AG04449 (cell line): ENCODE measurements around the gene WNT5B.
"Not testable (repeated sequence)": the region's sequence is repeated elsewhere in the genome, so short reads cannot be mapped to it uniquely, and the experiment has no call there.

Experiments
- CTCF ChIA-PET: fragments of 350-600 bp; formaldehyde crosslinking; extraction: SDS; loops from one replicate; lab custom pipeline; 2021; ENCODE audit warnings: antibody characterized with exemption; lab: Yijun Ruan, JAX
- POLR2A ChIA-PET: fragments of 400-600, 350-600 bp; formaldehyde crosslinking; extraction: SDS; loops from one replicate; lab custom pipeline; 2020; ENCODE audit warnings: antibody characterized with exemption, inconsistent platforms; lab: Yijun Ruan, JAX
- DNase-seq: peaks from one replicate; pipeline ENCODE4 v3.0.0-alpha.2; 2010; ENCODE audit warnings: low read depth, low spot score
- H3K4me3 ChIP-seq: 2 replicates; pipeline ENCODE4 v1.5.1; 2011; ENCODE audit warnings: low read depth, mild to moderate bottlenecking, control low read depth, low read length
- CTCF ChIP-seq: IDR thresholded peaks from one replicate; pipeline ENCODE4 v1.5.1; 2011; ENCODE audit warnings: mild to moderate bottlenecking, moderate library complexity, low read length, control low read depth, inconsistent platforms; ENCODE audit not compliant: insufficient read depth; ENCODE audit errors: missing control alignments

Gene WNT5B

DNA sequence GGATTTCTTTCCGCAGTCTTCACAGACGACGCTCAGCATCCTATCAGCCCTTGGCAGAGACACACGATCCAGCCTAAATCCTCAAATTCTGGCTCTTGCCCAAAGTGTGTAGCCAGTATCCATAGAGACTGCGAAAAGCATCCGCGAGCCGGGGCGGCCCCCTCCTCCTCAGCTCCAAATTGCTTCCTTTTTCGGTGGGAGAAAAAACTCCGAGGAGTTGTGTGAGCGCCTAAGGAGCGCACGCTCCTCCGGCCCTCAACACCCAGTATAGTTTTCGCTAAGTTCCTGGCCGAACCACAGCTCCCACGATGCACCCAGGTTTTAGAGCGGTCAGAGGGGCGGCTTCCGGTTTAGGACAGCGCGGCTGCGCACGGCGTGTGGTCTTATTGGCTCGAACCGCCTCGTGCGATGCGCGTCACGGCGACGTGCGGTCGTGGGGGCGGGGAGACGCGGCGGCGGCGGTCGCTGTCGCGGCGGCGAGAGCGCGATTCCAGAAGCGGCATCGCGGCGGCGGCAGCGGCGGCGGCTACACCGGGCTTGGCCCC is 61.6 kb downstream of the WNT5B start, which contains the start of gene ADIPOR2:
ADIPOR2 (plus strand) TSS at position 493 of the 545 bp plus-strand sequence. CDS start 63,274 bp downstream, outside the sequence.
- no peak for TF ChIP-seq CTCF
- peak within 1 kb of the TSS; percentile 91 for H3K4me3 ChIP-seq
- DNase-seq = peak; percentile 80
- ChIA-PET CTCF (interaction anchor here (1.1 to 1.5 kb wide), 3 partner anchors 10 to 100 kb away, joined by 4 to 6 read pairs (median 4); no protein-coding TSS in a partner anchor), POLR2A (interaction anchor here (0.7 to 1.5 kb wide), 5 partner anchors 10 to 105 kb away, joined by 3 to 7 read pairs (median 4); no protein-coding TSS in a partner anchor)

DNA sequence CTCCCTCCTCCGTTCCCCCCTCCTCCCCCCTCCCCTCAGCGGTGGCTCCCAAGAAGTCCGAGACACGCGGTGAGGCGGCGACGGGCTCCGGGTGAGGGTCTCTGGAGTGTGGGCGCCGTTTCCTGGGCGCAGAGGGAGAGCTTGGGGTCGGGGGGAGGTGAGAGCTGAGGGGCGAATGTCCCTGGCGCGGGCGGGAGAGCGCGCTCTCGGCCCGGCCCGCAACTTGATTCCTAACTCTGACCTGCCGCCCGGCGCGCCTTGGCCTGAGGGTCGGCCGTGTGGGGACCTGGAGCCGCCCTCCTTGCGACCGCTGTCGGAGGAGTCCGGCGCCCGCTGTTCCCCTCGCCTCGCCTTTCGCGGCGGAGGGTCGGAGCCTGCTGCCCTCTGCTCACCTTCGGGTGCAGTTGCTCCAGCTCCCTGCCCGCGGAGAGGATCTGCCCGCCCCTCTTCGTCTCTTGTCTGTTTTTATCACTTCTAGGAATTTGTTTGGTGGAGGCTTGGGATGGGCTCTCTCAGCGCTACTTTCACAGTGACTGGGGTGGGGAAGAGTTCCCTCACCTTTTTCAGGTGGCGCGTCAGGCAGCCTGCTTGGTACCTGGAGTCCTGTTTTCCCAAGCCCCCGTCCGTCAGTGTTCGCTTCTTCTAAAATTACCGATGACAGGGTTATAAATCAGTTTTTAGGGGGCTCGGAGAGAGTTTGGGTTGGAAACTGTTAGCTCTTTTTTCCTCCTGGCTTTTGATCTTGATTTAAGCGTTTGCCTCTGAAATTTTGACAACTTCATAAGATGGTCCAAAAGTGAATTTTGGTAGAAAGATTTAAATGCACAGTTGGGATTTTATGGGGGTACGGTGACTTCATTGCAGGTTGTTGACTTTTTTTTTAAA is 62.3 kb downstream of the WNT5B start:
- no peak for TF ChIP-seq CTCF
- no peak for DNase-seq
- ChIA-PET POLR2A (interaction anchor here (1.0 to 1.5 kb wide), 4 partner anchors 10 to 89 kb away, joined by 3 to 7 read pairs (median 5); no protein-coding TSS in a partner anchor), CTCF (interaction anchor here (1.1 to 1.5 kb wide), 3 partner anchors 9 to 100 kb away, joined by 4 to 6 read pairs (median 4); no protein-coding TSS in a partner anchor)
- peak overlapping the region; percentile 91 for H3K4me3 ChIP-seq

GRCh38 chr12:1692226-1692625 is 63.2 kb downstream of the WNT5B start:
- ChIA-PET POLR2A (no interaction called here), CTCF (interaction anchor here (1.5 kb wide), 1 partner anchor 8 kb away, joined by 6 read pairs; no protein-coding TSS in a partner anchor)
- peak overlapping the region; percentile 91 for H3K4me3 ChIP-seq
- TF ChIP-seq CTCF = no peak
- no peak for DNase-seq

GRCh38 chr12:1692895-1693610 is 64.0 kb downstream of the WNT5B start:
- no peak overlapping the region for H3K4me3 ChIP-seq
- TF ChIP-seq CTCF = no peak
- POLR2A ChIA-PET = no interaction called here
- no peak for DNase-seq
- CTCF ChIA-PET = no interaction called here

GRCh38 chr12:1695097-1695496 is 66.1 kb downstream of the WNT5B start:
- H3K4me3 ChIP-seq, CTCF ChIA-PET, DNase-seq, POLR2A ChIA-PET: not testable (repeated sequence)

DNA sequence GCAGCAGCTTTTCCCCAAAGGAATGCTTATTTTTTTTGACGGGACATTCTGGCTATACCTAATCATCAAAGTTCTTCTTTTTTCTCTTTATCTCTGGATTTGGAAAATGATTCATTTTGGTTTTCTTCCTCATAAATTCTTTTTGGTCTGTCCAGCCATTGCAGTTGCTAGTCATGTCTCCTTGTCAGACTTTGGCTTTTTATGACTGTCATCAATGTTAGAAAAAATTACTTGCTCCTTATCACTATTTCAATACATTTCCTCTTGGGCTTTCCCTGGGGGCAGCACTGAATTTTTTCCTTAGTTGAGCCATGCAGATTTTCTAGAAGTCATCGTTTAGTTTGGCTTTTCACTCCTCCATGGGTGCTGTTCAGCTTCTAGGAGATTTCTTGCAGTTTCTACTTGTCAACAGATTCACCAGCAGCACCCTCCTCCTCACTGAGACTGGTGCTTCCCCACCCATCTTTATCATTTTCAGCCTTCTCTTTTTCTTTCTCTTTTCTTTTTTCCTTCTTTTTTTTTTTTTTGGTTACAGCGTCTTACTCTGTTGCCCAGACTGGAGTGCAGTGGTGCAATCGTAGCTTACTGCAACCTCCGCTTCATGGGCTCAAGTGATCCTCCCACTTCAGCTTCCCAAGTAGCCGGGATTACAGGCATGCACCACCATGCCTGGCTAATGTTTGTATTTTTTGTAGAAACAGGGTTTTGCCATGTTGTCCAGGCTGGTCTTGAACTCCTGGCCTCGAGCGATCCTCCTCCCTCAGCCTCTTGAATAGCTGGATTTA is 67.0 kb downstream of the WNT5B start:
- no peak for TF ChIP-seq CTCF
- DNase-seq = no peak
- ChIA-PET CTCF (interaction anchor here (2.5 kb wide), 1 partner anchor 95 kb away, joined by 7 read pairs; no protein-coding TSS in a partner anchor), POLR2A (no interaction called here)
- H3K4me3 ChIP-seq = no peak overlapping the region
